Activated gamma-delta T cell treated with anti-CD3 and anti-CD28 coated beads, Interleukin-2, amount 50 U/mL, for 16 hours (primary cell): ENCODE measurements around the gene GINS2.

ENCODE experiments used
- DNase-seq: peaks from one replicate; pipeline ENCODE4 v3.0.0-alpha.2; 2020; ENCODE audit warnings: low read depth

GINS2 gene

GRCh38 chr16:85688586-85689284 lies at the start of gene GINS2:
GINS2 (minus strand) TSS chr16:85688954; CDS start chr16:85688898, 56 bp downstream.
- peak; percentile 83 for DNase-seq

GRCh38 chr16:85736921-85737320 lies 48.2 kb upstream of the GINS2 start:
- DNase-seq = no peak

GRCh38 chr16:85735946-85736345 lies 47.2 kb upstream of the GINS2 start:
- DNase-seq = no peak

- peak; percentile 9 for DNase-seq
Observed at GRCh38 chr16:85735225-85735635, 46.5 kb upstream of the GINS2 start.

GRCh38 chr16:85734311-85735017 lies 45.7 kb upstream of the GINS2 start:
- no peak for DNase-seq

GRCh38 chr16:85733839-85734170 lies 45.1 kb upstream of the GINS2 start:
- no peak for DNase-seq

GRCh38 chr16:85733155-85733838 lies 44.5 kb upstream of the GINS2 start:
- DNase-seq = no peak

GRCh38 chr16:85731179-85731578 lies 42.4 kb upstream of the GINS2 start:
- DNase-seq = no peak

- DNase-seq = no peak
Observed at GRCh38 chr16:85730186-85730465, 41.4 kb upstream of the GINS2 start.

- no peak for DNase-seq
Observed at GRCh38 chr16:85729452-85730185, 40.9 kb upstream of the GINS2 start.

GRCh38 chr16:85728879-85729278 lies 40.1 kb upstream of the GINS2 start:
- DNase-seq = no peak

GRCh38 chr16:85724936-85725335 lies 36.2 kb upstream of the GINS2 start:
- DNase-seq = no peak

- no peak for DNase-seq
Observed at GRCh38 chr16:85724126-85724879, 35.5 kb upstream of the GINS2 start.

- no peak for DNase-seq
Observed at GRCh38 chr16:85722128-85722893, 33.6 kb upstream of the GINS2 start.

GRCh38 chr16:85720302-85720637 lies 31.5 kb upstream of the GINS2 start:
- DNase-seq = no peak

- no peak for DNase-seq
Observed at GRCh38 chr16:85719605-85720301, 31.0 kb upstream of the GINS2 start.

GRCh38 chr16:85718682-85719081 lies 29.9 kb upstream of the GINS2 start:
- DNase-seq = no peak

- DNase-seq = no peak
Observed at GRCh38 chr16:85718153-85718477, 29.4 kb upstream of the GINS2 start.

GRCh38 chr16:85717393-85718152 lies 28.8 kb upstream of the GINS2 start:
- peak; percentile 41 for DNase-seq

- no peak for DNase-seq
Observed at GRCh38 chr16:85716680-85717038, 27.9 kb upstream of the GINS2 start.
